Lung (tissue), 12 donors: ENCODE measurements around the gene ADORA1. TPM values are rescaled to one million over a fixed set of nuclear protein-coding genes. Genes with fewer than 3 reads are reported as not detected.

Experiments used
- ATAC-seq: fragments of 200-7000 bp; cut with Tn5 transposase; one replicate; pipeline ENCODE4 v1.9.1; 2020; ENCODE audit warnings: moderate number of reproducible peaks; ENCODE audit not compliant: insufficient read depth, low FRiP score
- DNase-seq, 3 donors: peaks; one replicate each; pipeline ENCODE4 v3.0.0-alpha.2; 2013 to 2017
- H3K27ac ChIP-seq, 2 donors: one replicate each; pipeline ENCODE4 v1.5.1; 2013; ENCODE audit warnings: mild to moderate bottlenecking in 2 of 2, moderate library complexity in 2 of 2, control low read depth in 1 of 2, inconsistent platforms in 1 of 2, low read depth in 1 of 2, low read length in 1 of 2
- H3K27me3 ChIP-seq, 3 donors: one replicate each; pipeline ENCODE4 v1.5.1; 2013; ENCODE audit warnings: low read length in 2 of 3; ENCODE audit not compliant: control insufficient read depth in 3 of 3, insufficient read depth in 3 of 3
- H3K36me3 ChIP-seq, 4 donors: one replicate each; pipeline ENCODE4 v1.5.1; 2013; ENCODE audit warnings: low read length in 4 of 4, mild to moderate bottlenecking in 1 of 4, moderate library complexity in 1 of 4; ENCODE audit not compliant: control insufficient read depth in 4 of 4, insufficient read depth in 4 of 4
- H3K4me1 ChIP-seq, 5 donors: one replicate each; pipeline ENCODE4 v1.5.1; 2013; ENCODE audit warnings: low read length in 5 of 5, mild to moderate bottlenecking in 2 of 5, moderate library complexity in 1 of 5; ENCODE audit not compliant: control insufficient read depth in 5 of 5, insufficient read depth in 5 of 5
- H3K4me3 ChIP-seq: one replicate; pipeline ENCODE4 v1.5.1; 2013; ENCODE audit warnings: mild to moderate bottlenecking, control low read depth, moderate library complexity
- H3K9ac ChIP-seq, 2 donors: one replicate each; pipeline ENCODE4 v1.5.1; 2013; ENCODE audit warnings: low read length in 2 of 2, control low read depth in 1 of 2; ENCODE audit not compliant: insufficient read depth in 1 of 2
- H3K9me3 ChIP-seq, 4 donors: one replicate each; pipeline ENCODE4 v1.5.1; 2013; ENCODE audit warnings: low read length in 3 of 4, mild to moderate bottlenecking in 1 of 4, moderate library complexity in 1 of 4; ENCODE audit not compliant: control insufficient read depth in 4 of 4, insufficient read depth in 3 of 4
- WGBS, 2 donors: extraction: QIAGEN DNeasy Blood & Tissue Kit; methylation state at CpG; one replicate each; pipeline ENCODE4 v1.1.7; 2013; 5-methylcytosine and 5-hydroxymethylcytosine counted together
- polyA plus RNA-seq, 2 donors: library from polyadenylated mRNA; stranded (reverse); fragments of 200-250 nt; gene quantifications; one replicate each; pipeline ENCODE4 v1.2.1, GENCODE V29; 2013
- total RNA-seq, 2 donors: library from RNA; depleted of rRNA in 1 of 2; stranded (reverse); fragments of >200 nt in 1 of 2; gene quantifications; one replicate each; pipeline ENCODE4 v1.2.1, GENCODE V29; 2014 to 2021
- TF ChIP-seq, protein P1 (sequence below): IDR thresholded peaks from 2 replicates; pipeline ENCODE4 v1.5.1; 2012; ENCODE audit warnings: mild to moderate bottlenecking; ENCODE audit errors: control extremely low read depth, extremely low read depth
- donor health status: control.
- donor health status: control.
- donor health status: Bipolar disorder and iron deficiency.
- donor health status: healthy.
- donor health status: DM: yes; HTN: yes; CAD: no.

Gene ADORA1
- total and polyA plus RNA-seq, 4 donors, result 0.57 to 2.3 (median 0.79) TPM

- H3K9ac ChIP-seq, result no peak overlapping the region
- 63 to 69% methylated on average over 9 of the region's 9 CpGs for WGBS, 2 donors
- H3K27ac ChIP-seq, result no peak overlapping the region
- H3K9me3 ChIP-seq, result no peaks in the 10 kb centered on the region
- ATAC-seq (no peak), DNase-seq (no peak)
- H3K4me1 ChIP-seq, result peaks cover 0 to 9% (median 2%) of the 10 kb centered on the region in 5 donors
- H3K4me3 ChIP-seq, result no peak overlapping the region
- no peaks in the 10 kb centered on the region for H3K36me3 ChIP-seq
- TF ChIP-seq, protein P1, sequence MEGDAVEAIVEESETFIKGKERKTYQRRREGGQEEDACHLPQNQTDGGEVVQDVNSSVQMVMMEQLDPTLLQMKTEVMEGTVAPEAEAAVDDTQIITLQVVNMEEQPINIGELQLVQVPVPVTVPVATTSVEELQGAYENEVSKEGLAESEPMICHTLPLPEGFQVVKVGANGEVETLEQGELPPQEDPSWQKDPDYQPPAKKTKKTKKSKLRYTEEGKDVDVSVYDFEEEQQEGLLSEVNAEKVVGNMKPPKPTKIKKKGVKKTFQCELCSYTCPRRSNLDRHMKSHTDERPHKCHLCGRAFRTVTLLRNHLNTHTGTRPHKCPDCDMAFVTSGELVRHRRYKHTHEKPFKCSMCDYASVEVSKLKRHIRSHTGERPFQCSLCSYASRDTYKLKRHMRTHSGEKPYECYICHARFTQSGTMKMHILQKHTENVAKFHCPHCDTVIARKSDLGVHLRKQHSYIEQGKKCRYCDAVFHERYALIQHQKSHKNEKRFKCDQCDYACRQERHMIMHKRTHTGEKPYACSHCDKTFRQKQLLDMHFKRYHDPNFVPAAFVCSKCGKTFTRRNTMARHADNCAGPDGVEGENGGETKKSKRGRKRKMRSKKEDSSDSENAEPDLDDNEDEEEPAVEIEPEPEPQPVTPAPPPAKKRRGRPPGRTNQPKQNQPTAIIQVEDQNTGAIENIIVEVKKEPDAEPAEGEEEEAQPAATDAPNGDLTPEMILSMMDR, result no peak
- H3K27me3 ChIP-seq, result no peaks in the 10 kb centered on the region
These were observed 50.0 kb downstream of the ADORA1 start for GRCh38 chr1:203177470-203178039.

DNA sequence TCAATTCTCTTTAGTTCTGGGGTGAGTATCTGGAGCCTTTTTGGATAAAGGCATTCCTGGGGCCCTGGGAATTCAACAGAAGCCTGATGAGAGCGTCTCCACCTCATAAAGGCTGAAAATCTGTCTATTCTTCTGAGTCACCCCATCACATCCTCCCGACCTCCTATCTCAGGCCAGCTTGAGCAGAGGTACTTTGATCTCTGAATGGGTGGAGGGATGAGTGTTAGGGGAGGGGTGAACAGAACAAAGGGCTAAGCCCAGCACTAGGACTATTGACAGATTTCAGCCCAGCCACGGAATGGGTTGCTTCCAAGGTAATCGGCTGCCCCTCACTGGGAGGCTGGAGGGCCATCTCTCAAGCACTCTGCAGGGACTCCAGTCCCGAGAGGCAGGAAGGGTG lies 50.6 kb downstream of the ADORA1 start:
- H3K36me3 ChIP-seq, result no peaks in the 10 kb centered on the region
- H3K9me3 ChIP-seq, result no peaks in the 10 kb centered on the region
- H3K27me3 ChIP-seq, result no peaks in the 10 kb centered on the region
- H3K4me1 ChIP-seq, result peaks cover 0 to 9% (median 2%) of the 10 kb centered on the region in 5 donors
- WGBS, 2 donors, result 77 to 78% methylated on average over 5 of the region's 5 CpGs
- H3K27ac ChIP-seq, result no peak overlapping the region
- ATAC-seq (no peak), DNase-seq (no peak)
- H3K4me3 ChIP-seq, result no peak overlapping the region
- TF ChIP-seq, protein P1, result no peak
- H3K9ac ChIP-seq, result no peak overlapping the region

DNA sequence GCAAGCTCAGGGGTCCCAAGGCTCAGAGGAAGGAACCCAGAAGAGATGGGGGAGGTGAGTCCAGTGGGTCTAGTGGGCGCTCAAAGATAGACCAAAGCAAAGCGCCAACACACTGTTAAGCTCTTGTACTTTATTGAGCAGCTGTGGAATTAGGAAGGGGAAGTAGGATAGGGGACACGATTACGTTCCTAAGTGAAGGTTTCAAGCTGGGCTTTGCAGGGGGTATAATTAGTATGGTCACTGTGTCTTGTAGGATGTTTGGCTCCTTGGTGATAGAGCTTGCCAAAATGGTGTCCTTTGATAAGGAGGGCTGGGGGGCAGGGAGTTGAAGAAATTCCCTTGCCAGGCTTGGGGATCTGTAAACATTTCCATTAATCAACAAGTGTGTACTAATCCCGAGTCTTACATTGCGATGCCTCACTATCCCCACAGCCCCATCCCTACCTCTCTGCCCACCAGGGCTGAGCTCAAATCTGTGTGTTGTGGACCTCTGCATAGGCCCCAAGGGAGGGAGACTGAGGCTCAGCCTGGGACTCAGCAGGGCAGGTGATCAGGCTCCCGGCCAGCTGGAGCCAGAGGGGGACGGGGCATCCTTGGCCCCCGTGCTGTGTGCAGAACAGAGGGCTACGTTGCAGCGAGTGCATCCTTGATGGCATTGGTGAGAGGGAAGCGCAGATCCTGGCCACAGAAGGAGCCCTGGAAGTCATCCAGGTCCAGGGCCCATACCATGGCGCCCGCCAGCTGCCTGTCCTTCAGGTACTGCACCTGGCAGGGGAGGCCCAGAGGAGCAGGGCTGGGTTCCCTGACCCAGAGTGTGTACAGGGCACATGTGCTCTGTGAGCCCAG lies 51.5 kb downstream of the ADORA1 start:
- H3K27me3 ChIP-seq, result no peaks in the 10 kb centered on the region
- ATAC-seq (no peak), DNase-seq (peak in 1 of 3 donors; percentile 24)
- WGBS, 2 donors, result 90% methylated on average over 14 of the region's 14 CpGs
- H3K4me3 ChIP-seq, result no peak overlapping the region
- peaks cover 0 to 9% (median 2%) of the 10 kb centered on the region in 5 donors for H3K4me1 ChIP-seq
- TF ChIP-seq, protein P1, result no peak
- no peaks in the 10 kb centered on the region for H3K36me3 ChIP-seq
- H3K9ac ChIP-seq, result no peak overlapping the region
- no peaks in the 10 kb centered on the region for H3K9me3 ChIP-seq
- H3K27ac ChIP-seq, result no peak overlapping the region
